ENCODE results near the gene HIPK2. TPM values are rescaled to one million over a fixed set of nuclear protein-coding genes. Genes with fewer than 3 reads are reported as not detected.

HIPK2 gene
- total RNA-seq, 2 experiments from 2014 or later: 17.3 to 17.6 TPM

GRCh38 chr7:139600306-139600705 is 177.5 kb downstream of the HIPK2 start:
- ATAC-seq (no peak), DNase-seq (no peak)
- intact Hi-C loops (cut with micrococcal nuclease): loop anchor here (5.0 kb wide), 1 partner anchor 402 kb away; no protein-coding TSS in a partner anchor
- POLR2A ChIA-PET: no interaction called here
- no peak overlapping the region for H3K27ac Mint-ChIP-seq
- no peaks in the 10 kb centered on the region for H3K4me1 Mint-ChIP-seq (ENCODE audit: low read depth)
- CTCF ChIA-PET: interaction anchor here (2.2 to 10.8 kb wide), 4 partner anchors 19 to 404 kb away, joined by 8 to 92 read pairs (median 40); no protein-coding TSS in a partner anchor
- no peaks in the 10 kb centered on the region for H3K27me3 Mint-ChIP-seq
- no peak overlapping the region for H3K4me3 Mint-ChIP-seq
- no peak for TF ChIP-seq CTCF (IDR thresholded peaks at IDR 0.05)
- peaks cover 12% of the 10 kb centered on the region for H3K36me3 Mint-ChIP-seq (ENCODE audit: low read depth)
- H3K9me3 Mint-ChIP-seq: no peaks in the 10 kb centered on the region

GRCh38 chr7:139598642-139599041 is 179.2 kb downstream of the HIPK2 start:
- no peaks in the 10 kb centered on the region for H3K9me3 Mint-ChIP-seq
- intact Hi-C loops (cut with micrococcal nuclease): no loop called here
- no peak overlapping the region for H3K4me3 Mint-ChIP-seq
- no peak for TF ChIP-seq CTCF (IDR thresholded peaks at IDR 0.05)
- ChIA-PET CTCF (interaction anchor here (1.6 to 10.8 kb wide), 3 partner anchors 21 to 406 kb away, joined by 6 to 92 read pairs (median 72); no protein-coding TSS in a partner anchor), POLR2A (no interaction called here)
- no peaks in the 10 kb centered on the region for H3K27me3 Mint-ChIP-seq
- H3K27ac Mint-ChIP-seq: no peak overlapping the region
- H3K36me3 Mint-ChIP-seq (ENCODE audit: low read depth): peaks cover 15% of the 10 kb centered on the region
- H3K4me1 Mint-ChIP-seq (ENCODE audit: low read depth): no peaks in the 10 kb centered on the region
- DNase-seq (no peak), ATAC-seq (no peak)

GRCh38 chr7:139597028-139597427 is 180.8 kb downstream of the HIPK2 start:
- no peaks in the 10 kb centered on the region for H3K4me1 Mint-ChIP-seq (ENCODE audit: low read depth)
- TF ChIP-seq CTCF (IDR thresholded peaks at IDR 0.05): no peak
- intact Hi-C loops (cut with micrococcal nuclease): no loop called here
- H3K36me3 Mint-ChIP-seq (ENCODE audit: low read depth): peaks cover 17% of the 10 kb centered on the region
- ATAC-seq: no peak
- no peak for DNase-seq
- H3K9me3 Mint-ChIP-seq: no peaks in the 10 kb centered on the region
- no peaks in the 10 kb centered on the region for H3K27me3 Mint-ChIP-seq
- POLR2A ChIA-PET: no interaction called here
- no peak overlapping the region for H3K27ac Mint-ChIP-seq
- no peak overlapping the region for H3K4me3 Mint-ChIP-seq
- CTCF ChIA-PET: no interaction called here

GRCh38 chr7:139596626-139597025 is 181.2 kb downstream of the HIPK2 start:
- intact Hi-C loops (cut with micrococcal nuclease): no loop called here
- DNase-seq (no peak), ATAC-seq (no peak)
- no peaks in the 10 kb centered on the region for H3K27me3 Mint-ChIP-seq
- H3K36me3 Mint-ChIP-seq (ENCODE audit: low read depth): peaks cover 20% of the 10 kb centered on the region
- H3K27ac Mint-ChIP-seq: no peak overlapping the region
- POLR2A ChIA-PET: no interaction called here
- H3K4me1 Mint-ChIP-seq (ENCODE audit: low read depth): no peaks in the 10 kb centered on the region
- no peak for TF ChIP-seq CTCF (IDR thresholded peaks at IDR 0.05)
- CTCF ChIA-PET: no interaction called here
- H3K4me3 Mint-ChIP-seq: no peak overlapping the region
- H3K9me3 Mint-ChIP-seq: no peaks in the 10 kb centered on the region

GRCh38 chr7:139595806-139596205 is 182.0 kb downstream of the HIPK2 start:
- Mint-ChIP-seq H3K4me3 (no peak overlapping the region), H3K27me3 (no peaks in the 10 kb centered on the region), H3K9me3 (no peaks in the 10 kb centered on the region), H3K36me3 (ENCODE audit: low read depth) (peaks cover 25% of the 10 kb centered on the region), H3K27ac (no peak overlapping the region), H3K4me1 (ENCODE audit: low read depth) (no peaks in the 10 kb centered on the region)
- DNase-seq: no peak
- ATAC-seq: no peak
- TF ChIP-seq CTCF (IDR thresholded peaks at IDR 0.05): no peak
- POLR2A ChIA-PET: no interaction called here
- CTCF ChIA-PET: no interaction called here
- intact Hi-C loops (cut with micrococcal nuclease): no loop called here

Measured in activated CD8-positive, alpha-beta T cell treated with anti-CD3 and anti-CD28 coated beads for 36 hours (primary cell).